OCI-LY3 (cell line): ENCODE results near the gene KLF1.

Source experiments
- H2AFZ ChIP-seq: fragments of 200-600, 300-600 bp; shearing (Covaris generic); 2 replicates; pipeline ENCODE4 v1.6.0; 2014; ENCODE audit warnings: antibody characterized with exemption, low read depth, low read length
- H3K27ac ChIP-seq: fragments of 200-600, 300-600 bp; sonication (generic); 2 replicates; pipeline ENCODE4 v1.5.1; 2014; ENCODE audit warnings: mild to moderate bottlenecking, low read length, moderate library complexity, mixed read lengths
- H3K27me3 ChIP-seq: fragments of 200-600, 300-600 bp; sonication (generic); 2 replicates; pipeline ENCODE4 v1.6.1; 2014; ENCODE audit warnings: low read depth, low read length, mixed read lengths
- H3K36me3 ChIP-seq: fragments of 200-600, 300-600 bp; sonication (generic); replicated peaks from 2 replicates; pipeline ENCODE3; 2014; ENCODE audit warnings: low read depth, low read length, mixed read lengths
- H3K4me1 ChIP-seq: fragments of 300-600, 200-600 bp; sonication (generic); 2 replicates; pipeline ENCODE4 v1.6.1; 2014; ENCODE audit warnings: low read length, mixed read lengths
- H3K4me2 ChIP-seq: fragments of 200-600, 300-600 bp; sonication (generic); 2 replicates; pipeline ENCODE4 v1.6.1; 2014; ENCODE audit warnings: low read length, mixed read lengths
- H3K4me3 ChIP-seq: fragments of 300-600, 200-600 bp; sonication (generic); 2 replicates; pipeline ENCODE4 v1.5.1; 2014; ENCODE audit warnings: antibody characterized with exemption, mild to moderate bottlenecking, low read length, moderate library complexity
- H3K79me2 ChIP-seq: fragments of 300-600, 200-600 bp; shearing (Covaris generic); 2 replicates; pipeline ENCODE4 v1.6.1; 2014; ENCODE audit warnings: mild to moderate bottlenecking, low read length, mixed read lengths
- H3K9ac ChIP-seq: fragments of 300-600, 200-600 bp; shearing (Covaris generic); 2 replicates; pipeline ENCODE4 v1.6.0; 2014; ENCODE audit warnings: mild to moderate bottlenecking, low read length, moderate library complexity
- H3K9me3 ChIP-seq: fragments of 200-600, 300-600 bp; shearing (Covaris generic); 2 replicates; pipeline ENCODE4 v1.6.1; 2014; ENCODE audit warnings: low read length, mixed read lengths; ENCODE audit not compliant: insufficient read depth
- H4K20me1 ChIP-seq: fragments of 200-600, 300-600 bp; sonication (generic); 2 replicates; pipeline ENCODE4 v1.6.1; 2016; ENCODE audit warnings: low read length, mixed read lengths; ENCODE audit not compliant: insufficient read depth
- CTCF ChIP-seq: fragments of 200-600, 300-600 bp; sonication (generic); IDR thresholded peaks from 2 replicates; pipeline ENCODE4 v1.5.1; 2014; ENCODE audit warnings: antibody characterized with exemption, low read length, low read depth
- EZH2phosphoT487 ChIP-seq: fragments of 200-600 bp; shearing (Covaris generic); IDR thresholded peaks from 2 replicates; pipeline ENCODE4 v1.6.1; 2018; ENCODE audit warnings: antibody characterized with exemption, mixed run types, low read depth

KLF1 gene

GRCh38 chr19:12840091-12841079 lies 46.6 kb downstream of the KLF1 start:
- TF ChIP-seq CTCF (no peak), EZH2phosphoT487 (no peak)
- Histone ChIP-seq H2AFZ (no peak overlapping the region), H3K27ac (no peak overlapping the region), H3K36me3 (peaks cover 10% of the 10 kb centered on the region), H3K4me3 (no peak overlapping the region), H3K9me3 (no peaks in the 10 kb centered on the region), H3K27me3 (peaks cover 8% of the 10 kb centered on the region; the same call in 1 of the 2 replicates), H3K4me1 (peaks cover 14% of the 10 kb centered on the region), H3K79me2 (peaks cover 3% of the 10 kb centered on the region; the same call in 1 of the 2 replicates), H3K4me2 (no peak overlapping the region), H4K20me1 (0 out of 2 replicates have a peak, but pooled peaks cover 6% of the 10 kb centered on the region), H3K9ac (no peak overlapping the region)

- Histone ChIP-seq H3K4me3 (peak overlapping the region; percentile 92), H3K36me3 (peaks cover 10% of the 10 kb centered on the region), H3K9ac (peak overlapping the region; percentile 76), H3K27me3 (peaks cover 12% of the 10 kb centered on the region), H3K27ac (no peak overlapping the region), H3K4me1 (peaks cover 19% of the 10 kb centered on the region), H2AFZ (0 out of 2 replicates have a peak overlapping the region, but pooled peaks have one; percentile 8), H3K9me3 (no peaks in the 10 kb centered on the region), H4K20me1 (0 out of 2 replicates have a peak, but pooled peaks cover 6% of the 10 kb centered on the region), H3K4me2 (peak overlapping the region; percentile 76), H3K79me2 (peaks cover 3% of the 10 kb centered on the region; the same call in 1 of the 2 replicates)
- TF ChIP-seq EZH2phosphoT487 (no peak), CTCF (no peak)
Measured at GRCh38 chr19:12838886-12839756, 47.9 kb downstream of the KLF1 start.

- TF ChIP-seq CTCF (peak; percentile 52), EZH2phosphoT487 (no peak)
- no peak within 1 kb of the TSS for H3K27ac ChIP-seq
- H3K4me2 ChIP-seq: peak within 1 kb of the TSS; percentile 80
- H3K4me3 ChIP-seq: peak within 1 kb of the TSS; percentile 92
- H4K20me1 ChIP-seq: 0 out of 2 replicates have a peak, but pooled peaks cover 6% of the 10 kb centered on the region
- H2AFZ ChIP-seq: peak within 1 kb of the TSS; percentile 77
- H3K9ac ChIP-seq: peak within 1 kb of the TSS; percentile 76
- H3K36me3 ChIP-seq: peaks cover 10% of the 10 kb centered on the region
- H3K4me1 ChIP-seq: peaks cover 21% of the 10 kb centered on the region
- H3K79me2 ChIP-seq: peaks cover 3% of the 10 kb centered on the region; the same call in 1 of the 2 replicates
- peaks cover 12% of the 10 kb centered on the region for H3K27me3 ChIP-seq
- H3K9me3 ChIP-seq: no peaks in the 10 kb centered on the region
Measured at GRCh38 chr19:12838182-12838885, 48.7 kb downstream of the KLF1 start, which contains the start of gene MAST1. Gene MAST1 (plus strand): TSS chr19:12838515. CDS start chr19:12838573, 58 bp downstream.
